VCaP (cell line): ENCODE measurements around the gene PRR35.

Experiments
- H3K27ac ChIP-seq: fragments of 450-650 bp; 2 replicates; pipeline ENCODE4 v1.5.1; 2017
- CTCF ChIP-seq: fragments of 450-650 bp; conservative IDR thresholded peaks from 2 replicates; pipeline ENCODE4 v1.5.1; 2017; ENCODE audit warnings: mild to moderate bottlenecking, moderate library complexity

PRR35 gene

GRCh38 chr16:588889-589657, 28.9 kb downstream of the PRR35 start:
- TF ChIP-seq CTCF: no peak
- peak overlapping the region; percentile 94 for H3K27ac ChIP-seq

GRCh38 chr16:589658-590187, 29.5 kb downstream of the PRR35 start, which contains the start of gene RAB40C:
Gene RAB40C, plus strand, starts transcription at chr16:590066. Its CDS starts 226 bp downstream, at chr16:590292.
- TF ChIP-seq CTCF: no peak
- peak within 1 kb of the TSS; percentile 94 for H3K27ac ChIP-seq

- peak overlapping the region; percentile 94 for H3K27ac ChIP-seq
- 0 out of 2 replicates have a peak, but pooled peaks have one; percentile 6 for TF ChIP-seq CTCF
Observed at GRCh38 chr16:590188-590814, 30.1 kb downstream of the PRR35 start.

- no peak for TF ChIP-seq CTCF
- H3K27ac ChIP-seq: peak overlapping the region; percentile 94
Observed at GRCh38 chr16:590815-591200, 30.6 kb downstream of the PRR35 start.

- peak overlapping the region; percentile 76; the same call in 1 of the 2 replicates for H3K27ac ChIP-seq
- no peak for TF ChIP-seq CTCF
Observed at GRCh38 chr16:591231-591630, 31.0 kb downstream of the PRR35 start.

GRCh38 chr16:591892-592517, 31.8 kb downstream of the PRR35 start:
- TF ChIP-seq CTCF: no peak
- H3K27ac ChIP-seq: peak overlapping the region; percentile 76
